ENCODE data around the gene ZNHIT6. TPM values are rescaled to one million over a fixed set of nuclear protein-coding genes. Genes with fewer than 3 reads are reported as not detected.

The ZNHIT6 gene
- total and polyA plus RNA-seq, 2 donors (not counting 3 experiments of a cell fraction or from before 2014, with no cell fraction given): 7.3 to 18.8 TPM

- dilution Hi-C loops (cut with MboI; ENCODE audit: extremely low pct_ligation_motif_present, low sequenced_read_pairs): no loop called here
- Histone ChIP-seq H3K79me2 (ENCODE audit: control insufficient read depth, insufficient read depth, low read length) (no peaks in the 10 kb centered on the region), H4K20me1 (replicated peaks; ENCODE audit: control insufficient read depth, extremely low read depth, insufficient read depth, low read length) (no peaks in the 10 kb centered on the region), H3K4me3 (replicated peaks in 1 of 3; ENCODE audit: insufficient read depth in 1 of 3, low read depth in 1 of 3, low read length in 3 of 3) (no peak overlapping the region), H3K9me3 (replicated peaks; ENCODE audit: control insufficient read depth, insufficient read depth, low read length) (peaks cover under 1% of the 10 kb centered on the region), H3K27ac (ENCODE audit: insufficient read depth, low read depth, low read length) (no peak overlapping the region), H3K9me1 (replicated peaks; ENCODE audit: control insufficient read depth, extremely low read depth, insufficient read depth, low read length) (no peaks in the 10 kb centered on the region), H3K27me3 (ENCODE audit: control insufficient read depth in 2 of 2, insufficient read depth in 2 of 2, low read length in 2 of 2) (no peaks in the 10 kb centered on the region), H3K9ac (replicated peaks; ENCODE audit: extremely low read depth, insufficient read depth, low read length) (no peak overlapping the region), H2AFZ (ENCODE audit: low read depth, low read length) (peak overlapping the region; percentile 32), H3K4me2 (ENCODE audit: insufficient read depth, low read length) (no peak overlapping the region), H3K4me1 (ENCODE audit: control insufficient read depth, extremely low read depth, insufficient read depth, low read length) (peaks cover 10% of the 10 kb centered on the region), H3K36me3 (ENCODE audit: control insufficient read depth in 2 of 2, extremely low read depth in 1 of 2, insufficient read depth in 2 of 2, low read length in 2 of 2) (no peaks in the 10 kb centered on the region)
- TF ChIP-seq MYC (IDR thresholded peaks at IDR 0.05; ENCODE audit: low read depth, low read length) (no peak), JUN (IDR thresholded peaks at IDR 0.05; ENCODE audit: borderline replicate concordance, insufficient read depth, insufficient read length, low read depth) (no peak), MAX (IDR thresholded peaks at IDR 0.05; ENCODE audit: insufficient read depth, insufficient read length) (no peak), POLR2AphosphoS5 (IDR thresholded peaks at IDR 0.05; ENCODE audit: insufficient read depth, low read depth, low read length) (no peak), CTCF (IDR thresholded peaks at IDR 0.05; ENCODE audit: extremely low read depth in 1 of 2, insufficient read depth in 1 of 2, low read depth in 1 of 2, low read length in 2 of 2) (no peak), FOS (IDR thresholded peaks at IDR 0.05; ENCODE audit: borderline replicate concordance, insufficient read depth, low read length) (no peak), GATA2 (IDR thresholded peaks at IDR 0.05; ENCODE audit: insufficient read depth, insufficient read length, low read depth, low read length) (no peak), EZH2 (IDR thresholded peaks at IDR 0.05; ENCODE audit: borderline replicate concordance, low read depth, low read length, severe bottlenecking) (no peak), POLR2A (IDR thresholded peaks at IDR 0.05; ENCODE audit: low read depth, low read length) (no peak)
- intact Hi-C loops (cut with micrococcal nuclease): loop anchor here (10.0 kb wide), 1 partner anchor 268 kb away; no protein-coding TSS in a partner anchor
- FAIRE-seq (no peak), DNase-seq (ENCODE audit: low read depth, low spot score) (no peak)
- POLR2A ChIA-PET: no interaction called here
- CTCF ChIA-PET: interaction anchor here (1.7 to 1.8 kb wide), 2 partner anchors 13 to 76 kb away, joined by 6 to 8 read pairs; no protein-coding TSS in a partner anchor
- BruUV-seq (replicated peaks): no TSS peak
Observed at GRCh38 chr1:85616364-85616705, 91.9 kb downstream of the ZNHIT6 start.
